ENCODE data around the gene DHX35. TPM values are rescaled to one million over a fixed set of nuclear protein-coding genes. Genes with fewer than 3 reads are reported as not detected.

The DHX35 gene
- total RNA-seq, 4 donors from 2014 or later: 14.0 to 32.4 (median 18.1) TPM

DNA sequence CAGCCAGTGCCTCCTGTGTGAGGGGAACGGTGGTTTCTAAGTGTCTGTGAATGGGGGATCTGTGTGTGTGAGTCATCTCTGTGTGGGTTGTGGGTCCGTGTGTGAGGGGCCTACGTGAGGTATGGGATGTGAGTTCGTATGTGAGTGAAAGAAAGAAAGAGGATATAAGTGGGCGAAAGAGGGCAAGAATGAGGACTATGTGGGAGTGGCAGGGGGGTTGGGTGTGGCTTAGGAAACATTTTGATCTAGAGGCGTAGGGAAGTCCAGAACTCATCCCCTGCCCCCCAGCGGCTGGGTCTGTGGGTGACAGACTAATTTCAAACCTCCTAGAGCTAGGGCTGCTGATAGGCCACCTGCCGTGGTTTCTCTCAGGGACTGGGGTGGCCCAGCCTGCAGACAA lies 35.5 kb downstream of the DHX35 start:
- Histone ChIP-seq H3K4me1 (no peaks in the 10 kb centered on the region), H3K36me3 (peaks cover 0 to 63% (median 0%) of the 10 kb centered on the region in 3 donors), H3K27me3 (no peaks in the 10 kb centered on the region), H3K27ac (no peak overlapping the region), H3K4me3 (no peak overlapping the region), H3K9me3 (no peaks in the 10 kb centered on the region)
- TF ChIP-seq CTCF (IDR thresholded peaks at IDR 0.05): no peak
- peak in 1 of 3 donors; percentile 50 for DNase-seq

GRCh38 chr20:38999217-38999616 lies 37.1 kb downstream of the DHX35 start:
- H3K9me3 ChIP-seq: no peaks in the 10 kb centered on the region
- no peak for DNase-seq
- no peaks in the 10 kb centered on the region for H3K27me3 ChIP-seq
- peaks cover 0 to 76% (median 0%) of the 10 kb centered on the region in 3 donors for H3K36me3 ChIP-seq
- TF ChIP-seq POLR2A (IDR thresholded peaks at IDR 0.05) (no peak), CTCF (IDR thresholded peaks at IDR 0.05) (no peak)
- H3K27ac ChIP-seq: no peak overlapping the region
- H3K4me3 ChIP-seq: no peak overlapping the region
- H3K4me1 ChIP-seq: peaks cover 0 to 1% (median 0%) of the 10 kb centered on the region in 4 donors

DNA sequence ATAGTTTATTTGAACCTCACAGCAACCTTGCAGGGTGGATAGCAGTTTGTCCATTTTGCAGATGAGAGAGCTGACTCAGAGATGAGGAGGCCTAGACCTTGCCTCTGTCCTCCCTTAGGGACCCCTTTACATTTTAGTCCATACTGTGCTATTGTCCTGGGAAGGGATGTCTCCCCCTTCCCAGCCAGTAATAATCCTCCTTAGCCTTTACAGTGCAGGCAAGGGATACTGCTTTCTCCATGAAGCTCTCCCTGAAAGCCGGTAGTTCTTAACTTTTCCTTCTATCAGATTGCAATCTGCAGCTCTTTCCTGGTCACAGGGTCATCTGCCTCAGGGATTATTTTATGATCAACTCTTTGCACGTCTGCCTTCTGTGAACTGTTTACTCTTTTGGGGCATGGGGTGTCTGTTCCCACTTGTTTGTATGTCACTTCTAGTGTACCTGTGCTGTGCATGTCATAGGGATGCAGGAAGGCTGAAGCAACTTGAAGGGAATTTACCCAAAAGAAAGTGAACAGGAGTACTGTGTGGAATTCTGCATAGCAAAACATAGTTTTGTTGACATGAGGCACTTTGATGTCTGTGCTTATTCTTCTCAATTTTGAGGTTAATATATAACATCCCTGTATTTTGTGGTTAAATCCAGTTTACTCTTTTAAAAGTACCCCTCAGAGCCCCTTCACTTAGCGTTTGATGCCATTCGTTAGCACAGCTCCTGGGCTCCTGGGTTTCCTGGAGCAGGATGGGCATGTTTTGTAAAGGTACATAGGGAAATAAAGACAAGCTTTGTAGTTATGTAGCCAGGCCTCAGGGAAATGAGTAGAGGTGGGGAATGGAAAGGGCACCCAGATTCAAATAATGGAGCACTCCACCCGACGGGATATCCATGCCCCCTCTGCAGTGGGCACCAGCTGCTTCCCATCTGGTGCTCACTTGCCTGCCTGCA lies 38.1 kb downstream of the DHX35 start:
- Histone ChIP-seq H3K9me3 (no peaks in the 10 kb centered on the region), H3K4me3 (no peak overlapping the region), H3K36me3 (peaks cover 0 to 71% (median 0%) of the 10 kb centered on the region in 3 donors), H3K27me3 (no peaks in the 10 kb centered on the region), H3K4me1 (peaks cover 0 to 11% (median 0%) of the 10 kb centered on the region in 4 donors), H3K27ac (no peak overlapping the region)
- no peak for DNase-seq
- TF ChIP-seq POLR2A (IDR thresholded peaks at IDR 0.05) (no peak), CTCF (IDR thresholded peaks at IDR 0.05) (no peak)

DNA sequence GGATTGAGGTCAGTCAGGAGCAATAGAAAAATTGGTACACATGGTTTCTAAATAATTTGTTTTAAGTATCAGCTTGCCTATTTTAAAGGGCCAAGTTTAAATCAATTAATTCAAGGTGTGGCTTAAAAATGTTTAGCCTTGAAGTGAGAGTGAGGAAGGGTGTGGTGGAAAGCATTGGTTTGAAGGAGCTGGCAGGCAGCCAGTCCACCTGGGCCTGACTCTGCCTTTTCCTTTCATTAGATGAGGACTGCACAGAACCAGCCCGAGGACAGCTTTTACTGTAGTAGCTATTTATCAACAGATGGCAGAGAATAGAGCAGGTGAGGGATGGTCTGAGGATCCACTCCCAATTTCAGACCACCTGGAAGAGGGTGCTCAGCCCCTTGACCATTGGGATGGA lies 42.4 kb downstream of the DHX35 start:
- TF ChIP-seq CTCF (IDR thresholded peaks at IDR 0.05) (no peak), POLR2A (IDR thresholded peaks at IDR 0.05) (no peak)
- H3K4me3 ChIP-seq: no peak overlapping the region
- peak in 2 of 3 donors; percentile 67 to 74 for DNase-seq
- H3K27ac ChIP-seq: peak overlapping the region in 1 of 4 donors; percentile 51
- peaks cover 0 to 73% (median 0%) of the 10 kb centered on the region in 3 donors for H3K36me3 ChIP-seq
- H3K27me3 ChIP-seq: no peaks in the 10 kb centered on the region
- no peaks in the 10 kb centered on the region for H3K9me3 ChIP-seq
- H3K4me1 ChIP-seq: peaks cover 0 to 12% (median 0%) of the 10 kb centered on the region in 4 donors

GRCh38 chr20:39009348-39009747 lies 47.2 kb downstream of the DHX35 start:
- no peak for DNase-seq
- Histone ChIP-seq H3K27ac (no peak overlapping the region), H3K27me3 (no peaks in the 10 kb centered on the region), H3K36me3 (peaks cover 0 to 72% (median 0%) of the 10 kb centered on the region in 3 donors), H3K4me3 (no peak overlapping the region), H3K4me1 (peaks cover 0 to 9% (median 0%) of the 10 kb centered on the region in 4 donors), H3K9me3 (no peaks in the 10 kb centered on the region)
- no peak for TF ChIP-seq POLR2A (IDR thresholded peaks at IDR 0.05)
- TF ChIP-seq CTCF (IDR thresholded peaks at IDR 0.05): no peak
